ENCODE measurements around the gene SIGLEC10. TPM values are rescaled to one million over a fixed set of nuclear protein-coding genes. Genes with fewer than 3 reads are reported as not detected.

SIGLEC10 gene, protein sequence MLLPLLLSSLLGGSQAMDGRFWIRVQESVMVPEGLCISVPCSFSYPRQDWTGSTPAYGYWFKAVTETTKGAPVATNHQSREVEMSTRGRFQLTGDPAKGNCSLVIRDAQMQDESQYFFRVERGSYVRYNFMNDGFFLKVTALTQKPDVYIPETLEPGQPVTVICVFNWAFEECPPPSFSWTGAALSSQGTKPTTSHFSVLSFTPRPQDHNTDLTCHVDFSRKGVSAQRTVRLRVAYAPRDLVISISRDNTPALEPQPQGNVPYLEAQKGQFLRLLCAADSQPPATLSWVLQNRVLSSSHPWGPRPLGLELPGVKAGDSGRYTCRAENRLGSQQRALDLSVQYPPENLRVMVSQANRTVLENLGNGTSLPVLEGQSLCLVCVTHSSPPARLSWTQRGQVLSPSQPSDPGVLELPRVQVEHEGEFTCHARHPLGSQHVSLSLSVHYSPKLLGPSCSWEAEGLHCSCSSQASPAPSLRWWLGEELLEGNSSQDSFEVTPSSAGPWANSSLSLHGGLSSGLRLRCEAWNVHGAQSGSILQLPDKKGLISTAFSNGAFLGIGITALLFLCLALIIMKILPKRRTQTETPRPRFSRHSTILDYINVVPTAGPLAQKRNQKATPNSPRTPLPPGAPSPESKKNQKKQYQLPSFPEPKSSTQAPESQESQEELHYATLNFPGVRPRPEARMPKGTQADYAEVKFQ
- not detected in 2 replicates for total RNA-seq

DNA sequence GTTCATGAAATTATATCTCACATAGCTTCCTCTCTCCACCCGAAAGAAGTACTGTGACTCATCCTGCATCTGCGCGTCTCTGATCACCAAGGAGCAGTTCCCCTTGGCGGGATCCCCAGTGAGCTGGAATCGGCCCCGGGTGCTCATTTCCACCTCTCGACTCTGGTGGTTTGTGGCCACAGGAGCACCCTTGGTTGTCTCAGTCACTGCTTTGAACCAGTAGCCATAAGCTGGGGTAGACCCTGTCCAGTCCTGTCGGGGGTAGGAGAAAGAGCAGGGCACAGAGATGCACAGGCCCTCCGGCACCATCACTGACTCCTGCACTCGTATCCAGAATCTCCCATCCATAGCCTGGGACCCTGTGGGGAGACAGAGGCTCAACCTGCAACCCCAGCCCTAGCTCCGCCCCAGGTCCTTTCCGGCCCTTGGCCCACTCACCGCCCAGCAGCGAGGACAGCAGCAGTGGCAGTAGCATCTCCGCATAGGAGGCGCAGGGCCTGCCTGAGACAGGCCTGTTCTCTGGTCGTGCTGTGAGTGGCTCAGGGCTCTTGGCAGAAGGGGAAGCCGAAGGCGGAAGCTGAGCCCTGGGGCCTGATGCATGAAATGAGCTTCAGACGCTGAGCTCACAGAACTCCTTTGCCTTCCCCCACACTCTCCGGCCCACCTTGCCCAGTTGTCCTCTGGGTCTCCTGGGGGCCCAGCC lies at the start of gene SIGLEC10:
SIGLEC10 (minus strand) TSS at position 536 of the 703 bp plus-strand sequence; CDS start at position 475, 61 bp downstream.

DNA sequence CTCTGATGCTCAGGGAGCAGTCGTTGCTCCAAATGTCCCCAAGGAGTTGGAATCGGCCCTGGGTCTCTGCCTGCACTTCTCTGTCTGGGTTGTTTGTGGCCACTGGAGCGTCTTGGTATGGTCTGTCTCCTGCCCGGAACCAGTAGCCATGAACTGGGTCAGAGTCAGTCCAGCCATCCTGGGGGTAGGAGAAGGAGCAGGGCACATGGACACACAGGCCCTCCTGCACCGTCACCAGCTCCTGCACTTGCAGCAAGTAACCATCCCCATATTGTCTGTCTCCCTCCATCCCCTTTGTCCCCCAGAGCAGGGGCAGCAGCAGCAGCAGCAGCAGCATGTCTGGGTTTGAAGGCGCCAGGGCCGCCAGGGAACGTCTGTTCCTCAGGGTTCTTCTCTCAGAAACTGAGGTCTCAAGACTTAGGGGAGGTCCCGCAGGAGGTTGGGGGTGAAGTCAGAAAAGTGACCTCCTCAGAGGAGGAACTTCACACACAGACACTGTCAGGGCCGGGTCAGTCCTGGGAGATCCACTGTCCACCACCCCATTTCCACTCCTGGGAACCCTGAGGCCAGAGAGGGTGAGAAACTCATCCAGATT lies 40.7 kb upstream of the SIGLEC10 start, which contains the start of gene SIGLEC8:
SIGLEC8 (minus strand) TSS at position 404 of the 595 bp plus-strand sequence; CDS start at position 337, 67 bp downstream.

GRCh38 chr19:51387924-51388389 lies 29.5 kb downstream of the SIGLEC10 start, which contains the start of gene LIM2:
TSS of gene LIM2 (minus strand) at chr19:51387974. CDS start at chr19:51387443, 531 bp downstream.

DNA sequence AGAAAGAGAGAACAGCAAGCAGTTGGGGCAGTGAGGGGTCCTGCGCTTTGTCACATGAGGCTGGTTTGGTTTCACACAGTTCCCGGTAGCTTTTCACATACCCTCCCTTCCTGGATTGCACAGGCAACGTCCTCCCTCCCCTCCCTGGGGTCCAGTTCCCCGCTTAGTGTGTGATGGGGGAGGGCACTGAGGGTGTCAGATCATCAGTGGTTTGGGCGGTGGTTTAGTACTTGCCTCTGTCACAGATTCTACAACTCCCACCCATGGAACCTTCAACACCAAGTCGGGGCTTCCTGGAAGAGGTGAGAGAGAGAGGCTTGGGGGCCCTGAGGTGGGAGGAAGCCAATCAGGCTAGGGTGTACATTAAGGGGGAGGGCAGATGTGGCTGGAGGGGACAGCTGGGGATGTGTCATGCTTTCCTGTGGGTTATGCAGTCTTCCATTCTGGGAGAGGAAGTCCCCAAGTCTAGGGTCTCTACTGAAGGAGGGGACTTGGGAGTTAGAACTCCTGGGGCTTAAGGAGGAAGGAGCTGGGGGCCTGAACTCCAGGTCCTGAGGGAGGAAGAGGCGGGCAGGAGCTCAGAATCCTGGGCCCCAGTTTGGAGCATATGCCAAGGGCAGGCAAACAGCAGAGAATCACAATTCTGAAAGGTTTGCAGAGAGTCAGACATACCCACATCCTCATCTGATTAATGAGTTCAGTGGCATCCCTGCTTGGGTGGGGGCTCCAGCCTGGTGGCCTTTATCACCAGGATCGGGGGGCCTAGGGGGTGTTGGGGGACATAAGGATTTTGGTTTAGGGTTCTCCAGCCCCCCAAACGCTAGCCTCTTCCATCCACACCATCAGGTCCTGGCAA lies 44.6 kb downstream of the SIGLEC10 start, which contains the start of gene NKG7:
NKG7 (minus strand) TSS at position 6 of the 856 bp plus-strand sequence. CDS start 119 bp downstream, outside the sequence.

GRCh38 chr19:51368366-51369282 lies 48.8 kb downstream of the SIGLEC10 start, which contains the start of gene CLDND2:
TSS of gene CLDND2 (minus strand) at chr19:51369003. CDS start at chr19:51368577, 426 bp downstream.

GRCh38 chr19:51365965-51366388 lies 51.5 kb downstream of the SIGLEC10 start, which contains the start of gene ETFB:
TSS of gene ETFB (minus strand) at chr19:51366388. CDS start at chr19:51366326, 62 bp downstream.

Small RNA genes within 50 kb of the gene (small RNA-seq; reads per million reads assigned to genes)
- not detected for gene AC020914.5

Other genes starting within 250 kb of the SIGLEC10 start
- gene CD33, start 192.6 kb downstream of the SIGLEC10 start, total RNA-seq, result not detected in 2 replicates
- gene SIGLECL1, start 166.6 kb downstream of the SIGLEC10 start, total RNA-seq, result not detected in 2 replicates
- gene IGLON5, start 106.0 kb downstream of the SIGLEC10 start, total RNA-seq, result under 0.01 TPM in 1 of 2 replicates, not detected in the other
- gene VSIG10L, start 75.5 kb downstream of the SIGLEC10 start, total RNA-seq, result 0.52 and 0.97 TPM in 2 replicates
- 84.9 and 86.9 TPM in 2 replicates for gene ETFB, start 51.3 kb downstream of the SIGLEC10 start, total RNA-seq
- not detected in 2 replicates for gene CLDND2, start 48.6 kb downstream of the SIGLEC10 start, total RNA-seq
- gene NKG7, start 45.0 kb downstream of the SIGLEC10 start, total RNA-seq, result not detected in 2 replicates
- not detected in 2 replicates for gene LIM2, start 29.7 kb downstream of the SIGLEC10 start, total RNA-seq
- gene C19orf84, start 27.1 kb downstream of the SIGLEC10 start, total RNA-seq, result not detected in 2 replicates
- gene SIGLEC8, start 40.8 kb upstream of the SIGLEC10 start, total RNA-seq, result not detected in 2 replicates
- gene CEACAM18, start 60.9 kb upstream of the SIGLEC10 start, total RNA-seq, result not detected in 2 replicates
- gene SIGLEC12, start 84.2 kb upstream of the SIGLEC10 start, total RNA-seq, result not detected in 2 replicates
- not detected in 2 replicates for gene SIGLEC6, start 114.0 kb upstream of the SIGLEC10 start, total RNA-seq
- gene ZNF175, start 153.6 kb upstream of the SIGLEC10 start, total RNA-seq, result 12.2 and 16.4 TPM in 2 replicates
- not detected in 2 replicates for gene SIGLEC5, start 212.8 kb upstream of the SIGLEC10 start, total RNA-seq
- not detected in 2 replicates for gene SIGLEC14, start 229.2 kb upstream of the SIGLEC10 start, total RNA-seq